H1 (cell line): Measurements from ENCODE around the gene MYF5. TPM values are rescaled to one million over a fixed set of nuclear protein-coding genes. Genes with fewer than 3 reads are reported as not detected.

ENCODE experiments used
- CTCF ChIA-PET: fragments of 300-600 bp; sonication (Branson Sonifier 250); formaldehyde crosslinking; loops from one replicate; lab custom pipeline; 2021; ENCODE audit not compliant: partially characterized antibody; lab: Charles Lee
- POLR2A ChIA-PET: fragments of 300-600 bp; sonication (Branson Sonifier 250); formaldehyde crosslinking; loops from one replicate; lab custom pipeline; 2021; ENCODE audit warnings: inconsistent platforms; ENCODE audit not compliant: partially characterized antibody; lab: Charles Lee
- DNase-seq, 2 experiments: peaks; one replicate each; pipeline versions ENCODE4 v3.0.0 to v3.0.0-alpha.2; 2010 to 2022; ENCODE audit warnings: low spot score in 2 of 2, low read depth in 1 of 2, mixed read lengths in 1 of 2
- FAIRE-seq: peaks from 2 replicates; lab custom pipeline; 2011; peaks lifted over from hg19 to GRCh38; lab: Jason Lieb, UNC
- H2AFZ ChIP-seq: 2 replicates; pipeline ENCODE4 v1.8.1; 2012; ENCODE audit warnings: low read length, inconsistent platforms
- H2AK5ac ChIP-seq: 2 replicates; pipeline ENCODE4 v1.6.1; 2013; ENCODE audit warnings: low read depth, low read length
- H2BK120ac ChIP-seq: replicated peaks from 2 replicates; pipeline ENCODE3; 2013; ENCODE audit warnings: low read depth, low read length, inconsistent platforms
- H2BK12ac ChIP-seq: 2 replicates; pipeline ENCODE4 v1.6.1; 2013; ENCODE audit warnings: low read depth, low read length
- H2BK15ac ChIP-seq: 2 replicates; pipeline ENCODE4 v1.6.1; 2013; ENCODE audit warnings: low read length
- H2BK20ac ChIP-seq: 2 replicates; pipeline ENCODE4 v1.6.1; 2013; ENCODE audit warnings: low read length
- H2BK5ac ChIP-seq: 2 replicates; pipeline ENCODE4 v1.6.1; 2013; ENCODE audit warnings: low read depth, low read length
- H3K14ac ChIP-seq: 2 replicates; pipeline ENCODE4 v1.6.1; 2013; ENCODE audit warnings: inconsistent platforms; ENCODE audit not compliant: insufficient read length
- H3K18ac ChIP-seq: 2 replicates; pipeline ENCODE4 v1.6.1; 2013; ENCODE audit warnings: low read length; ENCODE audit errors: extremely low read depth
- H3K23ac ChIP-seq: 2 replicates; pipeline ENCODE4 v1.6.1; 2013; ENCODE audit warnings: inconsistent platforms; ENCODE audit not compliant: insufficient read length
- H3K23me2 ChIP-seq: 2 replicates; pipeline ENCODE4 v1.6.1; 2013; ENCODE audit warnings: low read depth, low read length
- H3K27ac ChIP-seq: 2 replicates; pipeline ENCODE4 v1.6.1; 2011; ENCODE audit warnings: low read depth, low read length, inconsistent platforms
- H3K27me3 ChIP-seq, 4 experiments: replicated peaks in 1 of 4; 1 replicate in 1 of 4; 2 replicates in 3 of 4; pipeline versions ENCODE4 v1.6.1 to v1.8.1; 2011 to 2013; ENCODE audit warnings: low read length in 3 of 4, mild to moderate bottlenecking in 3 of 4, inconsistent platforms in 2 of 4, mixed read lengths in 2 of 4, moderate library complexity in 1 of 4; ENCODE audit not compliant: control insufficient read depth in 3 of 4, insufficient read depth in 3 of 4; ENCODE audit errors: extremely low read depth in 1 of 4
- H3K36me3 ChIP-seq, 4 experiments: 2 replicates each; pipeline versions ENCODE4 v1.6.1 to v1.8.1; 2011 to 2013; ENCODE audit warnings: mild to moderate bottlenecking in 4 of 4, low read length in 3 of 4, moderate library complexity in 2 of 4, control low read depth in 1 of 4, inconsistent platforms in 1 of 4; ENCODE audit not compliant: insufficient read depth in 4 of 4, control insufficient read depth in 2 of 4
- H3K4ac ChIP-seq: replicated peaks from 2 replicates; pipeline ENCODE3; 2013; ENCODE audit warnings: low read length, low read depth, mixed read lengths, inconsistent platforms; ENCODE audit not compliant: insufficient read length
- H3K4me1 ChIP-seq, 4 experiments: replicated peaks in 1 of 4; 1 replicate in 1 of 4; 2 replicates in 3 of 4; pipeline versions ENCODE4 v1.6.1 to v1.8.1; 2011 to 2013; ENCODE audit warnings: low read length in 3 of 4, inconsistent platforms in 2 of 4, mixed read lengths in 1 of 4; ENCODE audit not compliant: insufficient read depth in 4 of 4, control insufficient read depth in 3 of 4
- H3K4me2 ChIP-seq, 2 experiments: 2 replicates each; pipeline versions ENCODE4 v1.6.1 to v1.8.1; 2011 to 2013; ENCODE audit warnings: low read depth in 2 of 2, low read length in 2 of 2, control low read depth in 1 of 2, inconsistent platforms in 1 of 2, mild to moderate bottlenecking in 1 of 2; ENCODE audit not compliant: insufficient read depth in 1 of 2
- H3K4me3 ChIP-seq, 4 experiments: fragments of 200-600, 300-600 bp in 1 of 4; sonication (generic), shearing (Covaris generic), sonication (Bioruptor Twin) in 1 of 4; 2 replicates each; pipeline versions ENCODE4 v1.5.1 to v1.8.1; 2011 to 2016; ENCODE audit warnings: low read length in 4 of 4, low read depth in 3 of 4, control low read depth in 2 of 4, inconsistent platforms in 2 of 4, mild to moderate bottlenecking in 2 of 4, mixed read lengths in 1 of 4, moderate library complexity in 1 of 4; ENCODE audit not compliant: insufficient read depth in 2 of 4; ENCODE audit errors: extremely low read depth in 1 of 4
- H3K56ac ChIP-seq: replicated peaks from 2 replicates; pipeline ENCODE3; 2013; ENCODE audit warnings: low read depth, mild to moderate bottlenecking, mixed read lengths, low read length, inconsistent platforms; ENCODE audit not compliant: insufficient read length
- H3K79me1 ChIP-seq: 2 replicates; pipeline ENCODE4 v1.6.1; 2013; ENCODE audit warnings: low read depth, low read length, control low read depth
- H3K79me2 ChIP-seq, 2 experiments: 2 replicates each; pipeline versions ENCODE4 v1.6.1 to v1.8.1; 2012 to 2013; ENCODE audit warnings: low read length in 2 of 2, mild to moderate bottlenecking in 2 of 2, inconsistent platforms in 1 of 2; ENCODE audit not compliant: insufficient read depth in 2 of 2, control insufficient read depth in 1 of 2
- H3K9ac ChIP-seq, 4 experiments: replicated peaks in 1 of 4; 1 replicate in 1 of 4; 2 replicates in 3 of 4; pipeline versions ENCODE4 v1.6.1 to v1.8.1; 2011 to 2013; ENCODE audit warnings: low read depth in 3 of 4, low read length in 3 of 4, control low read depth in 2 of 4, mild to moderate bottlenecking in 2 of 4, moderate library complexity in 2 of 4, inconsistent platforms in 1 of 4; ENCODE audit errors: extremely low read depth in 1 of 4
- H3K9me3 ChIP-seq, 2 experiments: 2 replicates each; pipeline versions ENCODE4 v1.6.1 to v1.8.1; 2012 to 2013; ENCODE audit warnings: mild to moderate bottlenecking in 2 of 2, moderate library complexity in 2 of 2, control low read depth in 1 of 2, inconsistent platforms in 1 of 2, low read depth in 1 of 2, low read length in 1 of 2, mixed read lengths in 1 of 2; ENCODE audit not compliant: insufficient read depth in 2 of 2
- H4K20me1 ChIP-seq, 2 experiments: replicated peaks in 1 of 2; 2 replicates each; pipeline versions ENCODE3 to v1.8.1; 2011 to 2013; ENCODE audit warnings: inconsistent platforms in 2 of 2, low read length in 2 of 2, mild to moderate bottlenecking in 1 of 2; ENCODE audit not compliant: insufficient read depth in 2 of 2, control insufficient read depth in 1 of 2
- H4K5ac ChIP-seq: 2 replicates; pipeline ENCODE4 v1.6.1; 2013; ENCODE audit warnings: low read length, low read depth, mixed read lengths, inconsistent platforms; ENCODE audit not compliant: insufficient read length
- H4K8ac ChIP-seq: 2 replicates; pipeline ENCODE4 v1.8.0; 2013; ENCODE audit warnings: mild to moderate bottlenecking, moderate library complexity, low read length, inconsistent platforms; ENCODE audit not compliant: insufficient read depth; ENCODE audit errors: extremely low read depth
- H4K91ac ChIP-seq: replicated peaks from 2 replicates; pipeline ENCODE3; 2013; ENCODE audit warnings: low read length, mixed read lengths, inconsistent platforms; ENCODE audit not compliant: insufficient read length
- CBX8 ChIP-seq: fragments of 300-800, 300-1000 bp; sonication (generic); IDR thresholded peaks from 2 replicates; pipeline ENCODE4 v1.7.1; 2016; ENCODE audit warnings: low read depth, low read length, borderline replicate concordance
- EZH2 ChIP-seq: fragments of 200-600 bp; sonication (generic); IDR thresholded peaks from 2 replicates; pipeline ENCODE4 v1.7.1; 2012; ENCODE audit warnings: low read depth, mild to moderate bottlenecking, moderate library complexity, low read length, inconsistent platforms; ENCODE audit not compliant: severe bottlenecking
- POLR2A ChIP-seq, 2 experiments: IDR thresholded peaks; 1 replicate in 1 of 2; 2 replicates in 1 of 2; pipeline ENCODE4 v1.6.1; 2011; ENCODE audit warnings: low read depth in 2 of 2, low read length in 2 of 2, mild to moderate bottlenecking in 2 of 2; ENCODE audit errors: control extremely low read depth in 1 of 2
- RBBP5 ChIP-seq: IDR thresholded peaks from 2 replicates; pipeline ENCODE4 v1.7.1; 2012; ENCODE audit warnings: low read depth, mild to moderate bottlenecking, inconsistent platforms, low read length, moderate library complexity, borderline replicate concordance
- RFX5 ChIP-seq: IDR thresholded peaks from 2 replicates; pipeline ENCODE4 v1.6.1; 2011; ENCODE audit warnings: low read depth, low read length, improper control_type of control experiment, borderline replicate concordance
- WGBS, 2 experiments: shearing (Covaris generic) in 1 of 2; methylation state at CpG; one replicate each; pipeline versions ENCODE4 v1.1.6 to v1.1.7; 2013 to 2015; ENCODE audit warnings: low lambda C conversion rate in 2 of 2, mixed read lengths in 2 of 2, inconsistent platforms in 1 of 2, low coverage in 1 of 2, missing lambda C conversion rate in 1 of 2; ENCODE audit not compliant: insufficient replicate concordance in 2 of 2, insufficient coverage in 1 of 2, insufficient read length in 1 of 2; ENCODE audit errors: extremely low coverage in 1 of 2, missing lambda C conversion rate in 1 of 2; 5-methylcytosine and 5-hydroxymethylcytosine counted together
- polyA plus RNA-seq, 7 experiments: library from polyadenylated mRNA; depleted of rRNA in 3 of 7; stranded (reverse) in 5 of 7; unstranded in 2 of 7; fragments of >200 nt in 5 of 7; fragments of 200-250 nt in 2 of 7; gene quantifications; 1 replicate in 5 of 7; 2 replicates in 1 of 7; 4 replicates in 1 of 7; pipeline versions ENCODE4 v1.2.1 to v1.2.3, GENCODE V29; 2011 to 2013; ENCODE audit warnings: missing spikeins in 2 of 7, mixed read lengths in 2 of 7
- total RNA-seq: library from RNA; stranded (reverse); fragmentation: NEBNext Ultra II Directional; extraction: Animal tissue kit (Norgen Biotek cat#: 25700); gene quantifications from 2 replicates; pipeline ENCODE4 v1.2.1, GENCODE V29; 2021

The MYF5 gene
- total and polyA plus RNA-seq, 2 of the 8 experiments (the other 6 are each of a cell fraction or from before 2014, with no cell fraction given), result 0.09 TPM; not detected in 1

GRCh38 chr12:80747800-80748199, 31.1 kb downstream of the MYF5 start:
- H3K27me3 ChIP-seq, result no peaks in the 10 kb centered on the region
- H3K14ac ChIP-seq, result no peak overlapping the region
- no peak overlapping the region for H2BK5ac ChIP-seq
- H3K4me3 ChIP-seq, result no peak overlapping the region
- WGBS, 2 experiments, result 90% methylated on average over 2 of the region's 2 CpGs; no CpG with 5 or more reads in 1 of the 2 experiments
- H4K8ac ChIP-seq, result no peak overlapping the region
- FAIRE-seq, result no peak
- H3K79me2 ChIP-seq, result no peaks in the 10 kb centered on the region
- H3K79me1 ChIP-seq, result 0 out of 2 replicates have a peak, but pooled peaks cover 2% of the 10 kb centered on the region
- no peak overlapping the region for H2BK12ac ChIP-seq
- H3K36me3 ChIP-seq, result no peaks in the 10 kb centered on the region
- H4K5ac ChIP-seq, result no peak overlapping the region
- POLR2A ChIA-PET, result no interaction called here
- no peaks in the 10 kb centered on the region for H4K20me1 ChIP-seq
- no peaks in the 10 kb centered on the region for H3K9me3 ChIP-seq
- no peak overlapping the region for H4K91ac ChIP-seq
- H2BK20ac ChIP-seq, result no peak overlapping the region
- no peak overlapping the region for H2AK5ac ChIP-seq
- H3K9ac ChIP-seq, result no peak overlapping the region
- no peak overlapping the region for H2AFZ ChIP-seq
- CTCF ChIA-PET, result no interaction called here
- H2BK120ac ChIP-seq, result no peak overlapping the region
- H3K4ac ChIP-seq, result no peak overlapping the region
- H3K18ac ChIP-seq, result no peak overlapping the region
- H3K23me2 ChIP-seq, result no peaks in the 10 kb centered on the region
- no peak overlapping the region for H3K23ac ChIP-seq
- H2BK15ac ChIP-seq, result no peak overlapping the region
- no peak overlapping the region for H3K4me2 ChIP-seq
- no peak overlapping the region for H3K56ac ChIP-seq
- no peak overlapping the region for H3K27ac ChIP-seq
- no peak for DNase-seq
- TF ChIP-seq CBX8 (no peak), EZH2 (no peak), POLR2A (IDR thresholded peaks at IDR 0.05; ENCODE audit: control extremely low read depth in 1 of 2, low read depth in 2 of 2, low read length in 2 of 2) (no peak), RBBP5 (no peak), RFX5 (no peak)
- TF ChIP-seq, all 59 proteins: peak for 0
- no peaks in the 10 kb centered on the region for H3K4me1 ChIP-seq
